Activated CD4-positive, alpha-beta T cell treated with anti-CD3 and anti-CD28 coated beads for 4 hours (primary cell): ENCODE measurements around the gene XKRX.

Experiments
- DNase-seq, 2 donors: peaks; one replicate each; pipeline ENCODE4 v3.0.0-alpha.2; 2020

XKRX gene

GRCh38 chrX:100883654-100884053, 45.1 kb downstream of the XKRX start:
- DNase-seq, result no peak

DNA sequence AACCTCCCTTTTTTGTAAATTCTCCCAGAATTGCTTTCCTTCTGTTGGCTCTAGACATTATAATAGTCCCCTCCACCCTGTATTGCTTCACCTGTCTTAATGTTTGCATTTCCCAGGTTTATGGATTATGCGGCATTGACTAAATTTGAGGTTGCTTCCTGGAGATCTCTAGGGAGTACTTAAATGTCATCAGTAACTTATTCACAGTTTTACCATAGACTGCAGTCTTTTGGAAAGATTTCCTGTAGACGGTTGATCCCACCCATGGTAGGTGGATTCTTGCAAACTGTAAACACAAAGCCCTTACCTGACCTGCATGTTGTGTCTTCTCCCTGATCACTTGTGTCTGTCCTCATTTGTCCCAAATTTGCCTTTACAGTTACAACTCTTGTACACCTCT, 48.3 kb downstream of the XKRX start:
- DNase-seq, result no peak

DNA sequence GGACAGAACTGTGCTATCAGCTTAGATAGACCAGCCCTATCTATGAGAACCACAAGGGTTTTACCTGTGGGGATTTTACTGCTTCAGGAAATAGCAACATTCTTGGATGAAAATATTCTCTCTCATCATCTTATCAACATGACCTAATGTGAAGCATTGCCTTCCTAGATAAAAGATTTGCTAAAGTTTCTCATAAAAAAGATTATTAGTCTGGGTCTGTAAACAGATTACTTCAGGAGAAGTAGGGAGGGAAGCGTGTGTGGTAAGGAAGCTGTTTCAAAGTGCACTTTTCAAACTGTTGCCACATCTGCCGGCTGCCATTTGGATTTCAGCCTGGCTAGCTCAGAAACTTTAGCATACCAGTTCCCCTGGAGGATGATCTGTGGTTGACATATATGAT, 54.4 kb downstream of the XKRX start, which contains the start of gene NOX1:
Gene NOX1 (minus strand): TSS at position 35 of the 400 bp plus-strand sequence. CDS start 220 bp downstream, outside the sequence.
- DNase-seq, result no peak

DNA sequence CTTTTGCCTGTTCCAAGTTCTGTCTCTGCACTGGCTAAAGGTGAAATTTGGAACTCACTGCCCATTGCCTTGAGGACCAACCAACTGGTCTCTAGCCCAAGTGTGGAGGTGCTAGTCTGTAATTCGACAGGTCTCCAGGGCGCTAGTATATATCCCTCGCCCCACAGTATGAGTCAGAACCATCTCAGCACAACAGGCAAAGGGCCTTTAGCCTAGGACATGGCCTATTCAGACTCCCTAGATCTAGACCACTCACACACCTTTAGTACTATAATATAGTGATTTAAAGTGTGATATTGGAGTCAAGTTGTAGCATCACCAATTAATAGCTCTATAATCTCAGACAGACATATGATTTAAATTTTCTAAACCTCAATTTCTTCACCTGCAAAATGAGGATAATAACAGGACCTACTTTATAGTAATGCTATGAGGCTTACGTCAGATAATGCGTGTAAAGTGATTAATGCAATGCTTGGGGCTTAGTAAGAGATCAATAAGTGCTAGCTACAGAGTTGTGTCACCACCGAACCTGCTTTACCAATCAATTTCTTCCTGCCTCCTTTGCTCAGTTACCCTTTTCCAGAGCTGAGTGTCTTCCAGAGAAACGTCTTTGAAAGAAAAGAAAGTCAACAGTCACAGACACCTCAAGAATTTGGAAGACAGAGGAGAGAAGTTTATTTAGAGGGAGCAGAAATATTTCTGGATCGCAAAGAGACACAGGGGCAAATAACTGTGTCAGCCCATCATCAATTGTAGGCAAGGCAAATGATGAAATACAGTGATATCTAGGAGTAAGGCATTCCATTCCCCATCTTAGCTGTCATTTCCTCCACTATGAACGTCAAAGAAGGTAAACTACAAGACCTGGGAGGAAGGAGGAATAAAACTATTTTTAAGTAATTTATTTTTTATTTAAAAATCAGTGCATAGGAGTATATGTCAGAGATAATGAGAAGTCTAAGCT, 56.8 kb downstream of the XKRX start:
- no peak for DNase-seq

GRCh38 chrX:100870527-100870926, 58.2 kb downstream of the XKRX start:
- no peak for DNase-seq

DNA sequence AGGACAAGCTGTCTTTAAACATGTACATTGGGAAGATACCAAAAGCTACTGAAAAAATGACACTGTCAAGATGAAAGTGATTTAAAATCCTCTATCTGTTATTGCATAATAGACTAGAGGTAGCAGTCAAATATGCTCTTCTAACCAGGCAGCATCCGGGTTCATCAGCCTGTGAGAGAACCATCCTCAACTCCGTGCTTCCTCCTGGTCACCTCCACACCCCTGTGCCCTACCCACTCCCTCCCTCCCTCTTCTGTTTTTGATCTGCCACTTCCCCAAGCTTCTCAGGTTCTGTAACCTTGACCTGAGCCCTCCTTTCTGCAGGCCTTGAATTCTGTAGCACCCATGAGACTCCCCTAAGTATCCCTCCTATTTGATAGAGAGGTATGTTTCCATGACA, 60.4 kb downstream of the XKRX start:
- no peak for DNase-seq

- no peak for DNase-seq
Measured at GRCh38 chrX:100864657-100865391, 63.9 kb downstream of the XKRX start.
